Prostate gland (tissue), 2 donors: ENCODE data around the gene CFAP100.

ENCODE experiments used
- CTCF ChIP-seq, 4 experiments: fragments of 200-600 bp in 2 of 4; fragments of 450-650 bp in 2 of 4; sonication (generic) in 2 of 4; IDR thresholded peaks; 1 replicate in 3 of 4; 2 replicates in 1 of 4; pipeline ENCODE4 v1.5.1; 2016 to 2019; ENCODE audit warnings: antibody characterized with exemption in 4 of 4, mild to moderate bottlenecking in 2 of 4, moderate library complexity in 2 of 4
- POLR2AphosphoS5 ChIP-seq: sonication (generic); formaldehyde crosslinking; IDR thresholded peaks from one replicate; pipeline ENCODE4 v1.6.1; 2017; ENCODE audit warnings: antibody characterized with exemption

- TF ChIP-seq CTCF (IDR thresholded peaks at IDR 0.05), result no peak
- TF ChIP-seq POLR2AphosphoS5, result no peak
Observed at GRCh38 chr3:126451511-126451910, 56.8 kb downstream of the CFAP100 start.
